Heart right ventricle (tissue), 16 donors: Measurements from ENCODE around the gene MTFR1L. TPM values are rescaled to one million over a fixed set of nuclear protein-coding genes. Genes with fewer than 3 reads are reported as not detected.

Source experiments
- ATAC-seq, 8 donors: fragments of 200-7000 bp; cut with Tn5 transposase; one replicate each; pipeline ENCODE4 v1.9.1; 2020; ENCODE audit warnings: mild to moderate bottlenecking in 8 of 8, moderate library complexity in 8 of 8, moderate number of reproducible peaks in 1 of 8
- DNase-seq, 2 donors: peaks; one replicate each; pipeline ENCODE4 v3.0.0-alpha.2; 2020
- H3K27ac ChIP-seq, 10 donors: fragments of 200-600 bp; sonication (generic) in 2 of 10; one replicate each; pipeline versions ENCODE4 v1.5.0 to v1.8.0; 2020 to 2022; ENCODE audit warnings: mild to moderate bottlenecking in 3 of 10
- H3K27me3 ChIP-seq, 7 donors: fragments of 200-600 bp; one replicate each; pipeline ENCODE4 v1.8.0; 2021 to 2022; ENCODE audit warnings: mild to moderate bottlenecking in 2 of 7
- H3K36me3 ChIP-seq, 9 donors: fragments of 200-600 bp; sonication (generic) in 1 of 9; one replicate each; pipeline versions ENCODE4 v1.5.0 to v1.8.0; 2020 to 2022; ENCODE audit warnings: mild to moderate bottlenecking in 2 of 9
- H3K4me1 ChIP-seq, 9 donors: fragments of 200-600 bp; sonication (generic) in 1 of 9; one replicate each; pipeline versions ENCODE4 v1.5.0 to v1.8.0; 2020 to 2022; ENCODE audit warnings: mild to moderate bottlenecking in 4 of 9
- H3K4me3 ChIP-seq, 10 donors: fragments of 200-600 bp; sonication (generic) in 2 of 10; one replicate each; pipeline versions ENCODE4 v1.5.0 to v1.8.0; 2020 to 2022; ENCODE audit warnings: mild to moderate bottlenecking in 7 of 10, moderate library complexity in 2 of 10
- H3K9me3 ChIP-seq, 11 donors: fragments of 200-600 bp in 10 of 11; sonication (generic) in 2 of 11; one replicate each; pipeline versions ENCODE4 v1.5.0 to v1.8.0; 2013 to 2022; ENCODE audit warnings: mild to moderate bottlenecking in 2 of 11, control low read depth in 1 of 11, moderate library complexity in 1 of 11
- WGBS, 2 donors: extraction: QIAGEN DNeasy Blood & Tissue Kit; methylation state at CpG; one replicate each; pipeline ENCODE4 v1.1.7; 2013; ENCODE audit warnings: inconsistent platforms in 1 of 2; 5-methylcytosine and 5-hydroxymethylcytosine counted together
- intact Hi-C, 10 donors: fragments of 100-400 bp; cut with DNase I; formaldehyde crosslinking; loops; one replicate each; pipeline versions ENCODE4 v1.11.1 to v1.14.2; 2022
- polyA plus RNA-seq, 2 donors: library from polyadenylated mRNA; stranded (reverse); fragments of 200-250 nt; gene quantifications; one replicate each; pipeline ENCODE4 v1.2.3, GENCODE V29; 2013
- total RNA-seq, 10 donors: library from RNA; stranded (reverse); fragmentation: NEBNext Ultra II Directional in 3 of 10; extraction: Animal tissue kit (Norgen Biotek cat#: 25700) in 3 of 10; gene quantifications; one replicate each; pipeline versions ENCODE4 v1.2.1 to v1.2.4, GENCODE V29; 2021 to 2023
- TF ChIP-seq, protein P1 (sequence below), 9 donors: fragments of 200-600 bp; sonication (generic) in 2 of 9; IDR thresholded peaks; one replicate each; pipeline versions ENCODE4 v1.5.0 to v1.8.0; 2021 to 2022; ENCODE audit warnings: antibody characterized with exemption in 9 of 9, mild to moderate bottlenecking in 5 of 9, moderate library complexity in 1 of 9
- donor health status: Arrhythmogenic right ventricular cardiomyopathy.
- donor health status: ischemic (EF 13 %, LVEDD 7.1; RV severe dilation, severe dysfunction).
- donor health status: healthy with polysubstance abuse.
- donor health status: DM: no; HTN: yes; CAD: no.
- donor health status: DM: no; HTN: no; CAD: no.
- donor health status: ischemic (EF 25% LVEDD 6.9; RV normal size, moderate dysfunction).
- donor health status: ischemic (EF 25% LVEDD 5.7; RV mildly dilated, moderate dysfunction).
- donor health status: healthy.
- donor health status: DM: yes; HTN: yes; CAD: no.
- donor health status: Ischemic cardiomyopathy.
- donor health status: ischemic (EF 35%, LVEDD 5.7; RV mildly dilated, moderate dysfunction).
- donor health status: nonischemic (EF 11% LVEDD 7.7; RV severe dilation, severe dysfunction).
- donor health status: DM: yes; HTN: yes; CAD: no.
- donor health status: PGD.
- donor health status: ischemic (EF 29% LVEDD 5.4; RV normal size, mild dysfunction).
- donor health status: nonischemic (EF 23%, LVEDD 6.1; RV moderate dilation, normal function).

Gene MTFR1L
- total and polyA plus RNA-seq, 12 donors, result 91.1 to 264 (median 223) TPM

DNA sequence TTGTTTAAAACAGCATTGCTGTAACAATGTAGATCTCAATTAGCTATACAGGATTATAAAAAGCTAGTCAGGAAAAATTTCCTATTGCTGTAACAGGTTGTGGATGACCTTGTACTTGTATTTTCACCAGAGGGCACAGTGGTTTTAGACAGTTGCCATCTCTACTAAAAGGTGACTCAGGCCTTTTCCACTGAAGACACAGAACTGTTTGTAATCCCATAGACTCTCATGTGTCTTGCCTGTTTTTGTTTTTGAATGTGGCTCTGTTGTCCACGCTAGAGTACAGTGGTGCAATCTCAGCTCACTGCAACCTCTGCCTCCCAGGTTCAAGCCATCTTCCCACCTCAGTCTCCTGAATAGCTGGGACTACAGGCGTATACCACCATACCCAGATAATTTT lies 5.9 kb downstream of the MTFR1L start:
- TF ChIP-seq, protein P1, sequence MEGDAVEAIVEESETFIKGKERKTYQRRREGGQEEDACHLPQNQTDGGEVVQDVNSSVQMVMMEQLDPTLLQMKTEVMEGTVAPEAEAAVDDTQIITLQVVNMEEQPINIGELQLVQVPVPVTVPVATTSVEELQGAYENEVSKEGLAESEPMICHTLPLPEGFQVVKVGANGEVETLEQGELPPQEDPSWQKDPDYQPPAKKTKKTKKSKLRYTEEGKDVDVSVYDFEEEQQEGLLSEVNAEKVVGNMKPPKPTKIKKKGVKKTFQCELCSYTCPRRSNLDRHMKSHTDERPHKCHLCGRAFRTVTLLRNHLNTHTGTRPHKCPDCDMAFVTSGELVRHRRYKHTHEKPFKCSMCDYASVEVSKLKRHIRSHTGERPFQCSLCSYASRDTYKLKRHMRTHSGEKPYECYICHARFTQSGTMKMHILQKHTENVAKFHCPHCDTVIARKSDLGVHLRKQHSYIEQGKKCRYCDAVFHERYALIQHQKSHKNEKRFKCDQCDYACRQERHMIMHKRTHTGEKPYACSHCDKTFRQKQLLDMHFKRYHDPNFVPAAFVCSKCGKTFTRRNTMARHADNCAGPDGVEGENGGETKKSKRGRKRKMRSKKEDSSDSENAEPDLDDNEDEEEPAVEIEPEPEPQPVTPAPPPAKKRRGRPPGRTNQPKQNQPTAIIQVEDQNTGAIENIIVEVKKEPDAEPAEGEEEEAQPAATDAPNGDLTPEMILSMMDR (IDR thresholded peaks at IDR 0.05), result no peak
- intact Hi-C loops, result no loop called here
- no peaks in the 10 kb centered on the region for H3K27me3 ChIP-seq
- DNase-seq (no peak), ATAC-seq (no peak)
- peaks cover 12 to 64% (median 34%) of the 10 kb centered on the region in 9 donors for H3K4me1 ChIP-seq
- peak overlapping the region in 2 of 10 donors; percentile 16 to 58 for H3K27ac ChIP-seq
- 87 to 94% methylated on average over 2 of the region's 2 CpGs for WGBS, 2 donors
- no peaks in the 10 kb centered on the region for H3K9me3 ChIP-seq
- H3K36me3 ChIP-seq, result peaks cover 0 to 73% (median 47%) of the 10 kb centered on the region in 9 donors
- no peak overlapping the region for H3K4me3 ChIP-seq

DNA sequence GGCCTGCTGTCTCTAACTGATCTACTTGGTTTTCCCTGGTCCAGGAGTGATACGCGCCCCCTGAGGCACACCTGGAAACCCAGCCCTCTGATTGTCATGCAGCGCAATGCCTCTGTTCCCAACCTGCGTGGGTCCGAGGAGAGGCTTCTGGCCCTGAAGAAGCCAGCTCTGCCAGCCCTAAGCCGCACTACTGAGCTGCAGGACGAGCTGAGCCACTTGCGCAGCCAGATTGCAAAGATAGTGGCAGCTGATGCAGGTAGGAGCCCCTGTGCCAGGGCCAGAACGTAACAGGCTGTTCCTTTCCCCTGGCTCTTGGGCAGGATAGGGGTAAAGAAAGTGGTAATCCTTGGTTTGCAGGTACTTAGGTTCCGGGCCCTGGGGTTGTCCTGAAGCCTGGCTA lies 6.8 kb downstream of the MTFR1L start:
- 96 to 98% methylated on average over 10 of the region's 10 CpGs for WGBS, 2 donors
- intact Hi-C loops, result no loop called here
- TF ChIP-seq, protein P1 (IDR thresholded peaks at IDR 0.05), result no peak
- H3K4me1 ChIP-seq, result peaks cover 4 to 55% (median 25%) of the 10 kb centered on the region in 9 donors
- H3K36me3 ChIP-seq, result peaks cover 0 to 82% (median 57%) of the 10 kb centered on the region in 9 donors
- no peak overlapping the region for H3K4me3 ChIP-seq
- DNase-seq (no peak), ATAC-seq (no peak)
- no peaks in the 10 kb centered on the region for H3K9me3 ChIP-seq
- H3K27ac ChIP-seq, result no peak overlapping the region
- no peaks in the 10 kb centered on the region for H3K27me3 ChIP-seq

DNA sequence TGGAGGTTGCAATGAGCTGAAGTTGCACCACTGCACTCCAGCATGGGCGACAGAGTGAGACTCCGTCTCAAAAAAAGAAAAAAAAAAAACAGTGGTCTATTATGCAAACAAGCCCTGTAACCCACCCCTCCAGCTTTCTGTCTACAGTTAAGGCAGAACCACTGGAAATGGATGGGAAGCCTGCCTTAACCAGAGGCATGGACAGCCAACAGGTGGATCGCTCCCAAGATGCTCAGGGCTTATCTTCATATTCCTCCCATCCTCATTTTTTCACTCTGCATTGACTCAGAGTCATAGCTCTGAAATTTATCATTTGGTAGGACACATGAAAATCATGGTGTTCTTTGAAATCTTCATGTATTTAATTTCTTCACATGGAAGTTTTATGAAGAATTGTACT lies 8.7 kb downstream of the MTFR1L start:
- ATAC-seq, result no peak
- 64 to 67% methylated on average over 3 of the region's 3 CpGs for WGBS, 2 donors

DNA sequence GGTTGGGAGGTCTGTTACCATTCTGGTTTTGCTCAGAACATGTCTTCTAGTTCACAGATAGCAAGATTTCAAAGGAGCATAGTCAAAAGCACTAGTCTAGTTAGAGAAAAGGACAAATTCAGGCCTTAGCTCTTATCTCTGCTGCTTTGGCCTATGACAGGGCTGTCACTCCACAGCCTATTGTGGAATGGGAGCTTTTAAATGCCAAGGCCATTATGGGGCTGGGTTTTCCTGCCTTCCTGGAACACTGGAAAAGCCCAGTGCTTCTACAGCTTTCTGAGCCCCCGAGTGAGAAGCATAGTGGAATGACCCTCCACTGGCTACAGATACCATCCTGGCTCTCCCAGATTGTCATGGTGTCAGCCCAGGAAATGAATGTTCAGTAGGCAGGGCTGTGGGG lies 9.3 kb downstream of the MTFR1L start:
- ATAC-seq (peak in 3 of 8 donors; percentile 37 to 53 (median 43)), DNase-seq (no peak)
- H3K27ac ChIP-seq, result peak overlapping the region in 3 of 10 donors; percentile 16 to 25 (median 18)
- H3K4me1 ChIP-seq, result peaks cover 0 to 30% (median 9%) of the 10 kb centered on the region in 9 donors
- H3K9me3 ChIP-seq, result no peaks in the 10 kb centered on the region
- H3K36me3 ChIP-seq, result peaks cover 0 to 98% (median 79%) of the 10 kb centered on the region in 9 donors
- H3K4me3 ChIP-seq, result no peak overlapping the region
- TF ChIP-seq, protein P1 (IDR thresholded peaks at IDR 0.05), result no peak
- WGBS, 2 donors, result 20 to 49% methylated on average over 1 of the region's 1 CpG
- no peaks in the 10 kb centered on the region for H3K27me3 ChIP-seq
- intact Hi-C loops, result no loop called here

More for the DNA sequence above, 8.7 kb downstream of the MTFR1L start:
- no peak overlapping the region for H3K4me3 ChIP-seq
- intact Hi-C loops, result no loop called here
- DNase-seq, result no peak
- peaks cover 0 to 98% (median 76%) of the 10 kb centered on the region in 9 donors for H3K36me3 ChIP-seq
- no peaks in the 10 kb centered on the region for H3K27me3 ChIP-seq
- TF ChIP-seq, protein P1 (IDR thresholded peaks at IDR 0.05), result no peak
- H3K27ac ChIP-seq, result peak overlapping the region in 1 of 10 donors; percentile 18
- no peaks in the 10 kb centered on the region for H3K9me3 ChIP-seq
- H3K4me1 ChIP-seq, result peaks cover 0 to 35% (median 9%) of the 10 kb centered on the region in 9 donors
